B cell (primary cell): Measurements from ENCODE around the gene SWT1. TPM values are rescaled to one million over a fixed set of nuclear protein-coding genes. Genes with fewer than 3 reads are reported as not detected.
A peak's percentile ranks its signal among the peaks of the same experiment; 100 is the strongest.
"Not testable (repeated sequence)": the region's sequence is repeated elsewhere in the genome, so short reads cannot be mapped to it uniquely, and the experiment has no call there.

Experiments
- ATAC-seq: fragments of 200-7000 bp; cut with Tn5 transposase; one replicate; pipeline ENCODE4 v1.10.0; 2021; ENCODE audit warnings: low read depth, mild to moderate bottlenecking, moderate number of reproducible peaks, moderate library complexity
- CTCF ChIA-PET: fragments of 350-600 bp; sonication (Branson Sonifier 250); formaldehyde crosslinking; loops from one replicate; lab custom pipeline; 2021; ENCODE audit warnings: antibody characterized with exemption, inconsistent platforms; lab: Charles Lee
- POLR2A ChIA-PET: fragments of 350-600 bp; sonication (Branson Sonifier 250); formaldehyde crosslinking; loops from one replicate; lab custom pipeline; 2021; ENCODE audit warnings: antibody characterized with exemption; lab: Charles Lee
- DNase-seq: peaks from one replicate; pipeline ENCODE4 v3.0.0; 2013
- H2AFZ ChIP-seq: 2 replicates; pipeline ENCODE4 v1.6.1; 2012; ENCODE audit warnings: mild to moderate bottlenecking, low read depth, low read length; ENCODE audit not compliant: insufficient read depth, poor library complexity, severe bottlenecking
- H3K27ac ChIP-seq, 2 donors: 1 replicate in 1 of 2; 2 replicates in 1 of 2; pipeline ENCODE4 v1.5.1; 2012 to 2013; ENCODE audit warnings: low read length in 2 of 2, mild to moderate bottlenecking in 2 of 2, moderate library complexity in 1 of 2
- H3K27me3 ChIP-seq, 4 experiments: fragments of 200-600 bp in 1 of 4; sonication (generic) in 1 of 4; replicated peaks in 1 of 4; 1 replicate in 2 of 4; 2 replicates in 2 of 4; pipeline versions ENCODE4 v1.6.1 to v1.7.0; 2013 to 2016; ENCODE audit warnings: low read length in 3 of 4, mild to moderate bottlenecking in 2 of 4, mixed read lengths in 1 of 4, moderate library complexity in 1 of 4; ENCODE audit not compliant: insufficient read depth in 4 of 4, control insufficient read depth in 3 of 4; ENCODE audit errors: control extremely low read depth in 1 of 4
- H3K36me3 ChIP-seq, 2 experiments: replicated peaks in 1 of 2; 1 replicate in 1 of 2; 2 replicates in 1 of 2; pipeline versions ENCODE4 v1.6.1 to v1.7.1; 2013; ENCODE audit warnings: low read length in 1 of 2; ENCODE audit not compliant: insufficient read depth in 2 of 2, control insufficient read depth in 1 of 2; ENCODE audit errors: control extremely low read depth in 1 of 2, extremely low read depth in 1 of 2
- H3K4me1 ChIP-seq, 2 donors: fragments of 200-600 bp in 1 of 2; sonication (generic) in 1 of 2; 1 replicate in 1 of 2; 2 replicates in 1 of 2; pipeline versions ENCODE4 v1.5.1 to v1.6.1; 2013 to 2017; ENCODE audit warnings: low read length in 2 of 2; ENCODE audit not compliant: control insufficient read depth in 2 of 2, insufficient read depth in 2 of 2
- H3K4me2 ChIP-seq: replicated peaks from 2 replicates; pipeline ENCODE3; 2012; ENCODE audit warnings: mild to moderate bottlenecking, low read depth, low read length; ENCODE audit not compliant: poor library complexity, severe bottlenecking
- H3K4me3 ChIP-seq, 5 experiments: fragments of 200-600 bp in 1 of 5; sonication (generic) in 1 of 5; 1 replicate in 3 of 5; 2 replicates in 2 of 5; pipeline versions ENCODE4 v1.5.1 to v1.7.0; 2011 to 2016; ENCODE audit warnings: low read length in 4 of 5, mild to moderate bottlenecking in 4 of 5, low read depth in 2 of 5, control low read depth in 1 of 5, moderate library complexity in 1 of 5; ENCODE audit not compliant: insufficient read depth in 1 of 5; ENCODE audit errors: control extremely low read depth in 1 of 5, extremely low read depth in 1 of 5
- H3K79me2 ChIP-seq: fragments of 200-600 bp; sonication (generic); one replicate; pipeline ENCODE4 v1.6.0; 2016; ENCODE audit warnings: low read length; ENCODE audit not compliant: control insufficient read depth, insufficient read depth
- H3K9ac ChIP-seq: fragments of 200-600 bp; sonication (generic); 2 replicates; pipeline ENCODE4 v1.6.1; 2017; ENCODE audit warnings: mild to moderate bottlenecking, low read length, moderate library complexity
- H3K9me3 ChIP-seq, 3 donors: one replicate each; pipeline versions ENCODE4 v1.6.1 to v1.7.1; 2013; ENCODE audit warnings: low read length in 2 of 3; ENCODE audit not compliant: control insufficient read depth in 2 of 3, insufficient read depth in 1 of 3; ENCODE audit errors: control extremely low read depth in 1 of 3
- H4K20me1 ChIP-seq: 2 replicates; pipeline ENCODE4 v1.6.0; 2012; ENCODE audit warnings: mild to moderate bottlenecking, low read length; ENCODE audit not compliant: insufficient read depth, control insufficient read depth, poor library complexity, severe bottlenecking
- H3K27ac Mint-ChIP-seq: one replicate; pipeline ENCODE4 v1.8.0; 2021; ENCODE audit warnings: mixed read lengths
- H3K27me3 Mint-ChIP-seq: one replicate; pipeline ENCODE4 v1.8.0; 2021; ENCODE audit warnings: mixed read lengths
- H3K4me1 Mint-ChIP-seq: one replicate; pipeline ENCODE4 v1.8.0; 2021; ENCODE audit warnings: mixed read lengths
- H3K4me3 Mint-ChIP-seq: one replicate; pipeline ENCODE4 v1.8.0; 2021; ENCODE audit warnings: mixed read lengths
- H3K9me3 Mint-ChIP-seq: one replicate; pipeline ENCODE4 v1.8.0; 2022; ENCODE audit warnings: mixed read lengths; ENCODE audit not compliant: insufficient read depth
- CTCF ChIP-seq: fragments of 200-600 bp; IDR thresholded peaks from one replicate; pipeline ENCODE4 v1.8.0; 2022; ENCODE audit warnings: antibody characterized with exemption, mild to moderate bottlenecking
- EZH2 ChIP-seq: IDR thresholded peaks from 2 replicates; pipeline ENCODE4 v1.6.1; 2012; ENCODE audit warnings: borderline replicate concordance, low read depth, mild to moderate bottlenecking, moderate library complexity, low read length; ENCODE audit not compliant: insufficient read depth, poor library complexity, severe bottlenecking
- WGBS: methylation state at CpG from one replicate; pipeline ENCODE4 v1.1.5; 2013; ENCODE audit warnings: missing lambda C conversion rate; ENCODE audit not compliant: insufficient coverage; 5-methylcytosine and 5-hydroxymethylcytosine counted together
- intact Hi-C: fragments of 100-400 bp; cut with micrococcal nuclease; formaldehyde crosslinking; loops from one replicate; pipeline ENCODE4 v1.10.0; 2022
- polyA plus RNA-seq: library from polyadenylated mRNA; depleted of rRNA; stranded (reverse); fragments of >200 nt; gene quantifications from 2 replicates; pipeline ENCODE4 v1.2.3, GENCODE V29; 2012
- total RNA-seq, 2 donors: library from RNA; stranded (reverse); fragments of 120-200 nt in 1 of 2; gene quantifications; 1 replicate in 1 of 2; 2 replicates in 1 of 2; pipeline versions ENCODE4 v1.2.3 to v1.2.4, GENCODE V29; 2013 to 2022

SWT1 gene
- total and polyA plus RNA-seq, 2 donors (not counting 1 experiment from before 2014, with no cell fraction given) = 2.1 to 8.5 TPM

- Mint-ChIP-seq H3K27me3 (no peaks in the 10 kb centered on the region), H3K27ac (peak overlapping the region; percentile 98), H3K4me1 (peaks cover 36% of the 10 kb centered on the region), H3K9me3 (no peaks in the 10 kb centered on the region), H3K4me3 (peak overlapping the region; percentile 92)
- ChIA-PET CTCF (interaction anchor here (0.6 to 5.0 kb wide), 10 partner anchors 20 to 588 kb away, joined by 3 to 50 read pairs (median 8); no protein-coding TSS in a partner anchor), POLR2A (interaction anchor here (1.8 to 2.9 kb wide), 2 partner anchors 352 to 375 kb away, joined by 8 to 11 read pairs; no protein-coding TSS in a partner anchor)
- Histone ChIP-seq H3K4me3 (peak overlapping the region in 2 of 5 experiments; percentile 61 to 97), H3K36me3 (no peaks in the 10 kb centered on the region), H3K27me3 (no peaks in the 10 kb centered on the region), H4K20me1 (peaks cover 25% of the 10 kb centered on the region), H3K9me3 (peaks cover 0 to 8% (median 0%) of the 10 kb centered on the region in 3 donors), H2AFZ (no peak overlapping the region), H3K4me1 (peaks cover 26 to 28% of the 10 kb centered on the region in 2 donors), H3K79me2 (peaks cover 33% of the 10 kb centered on the region), H3K27ac (peak overlapping the region; percentile 95 to 98), H3K9ac (peak overlapping the region; percentile 95), H3K4me2 (peak overlapping the region; percentile 96)
- DNase-seq (no peak), ATAC-seq (no peak)
- TF ChIP-seq CTCF = no peak
- TF ChIP-seq EZH2 = no peak
- intact Hi-C loops = loop anchor here (5.0 to 10.0 kb wide), 3 partner anchors 209 to 1726 kb away; partner anchors contain the start of gene NCF2
- no CpG with 5 or more reads among the region's 10 CpGs for WGBS
These were observed 161.6 kb downstream of the SWT1 start for GRCh38 chr1:185318431-185319138.

DNA sequence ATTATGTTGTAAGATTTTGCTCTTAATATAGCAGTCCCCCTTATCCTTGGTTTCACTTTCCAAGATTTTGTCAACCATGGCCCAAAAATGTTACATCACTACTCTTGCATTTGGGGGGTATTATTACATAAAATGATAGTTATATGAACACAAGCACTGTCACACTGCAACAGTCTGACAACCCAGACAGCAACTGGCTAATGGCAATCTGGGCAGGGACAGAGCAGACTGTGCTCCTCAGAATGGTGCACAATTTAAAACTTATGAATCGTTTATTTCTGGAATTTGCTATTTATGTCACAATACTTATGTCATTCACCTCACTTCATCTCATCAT is 162.1 kb downstream of the SWT1 start:
- CTCF ChIA-PET = interaction anchor here (0.6 to 5.0 kb wide), 5 partner anchors 149 to 588 kb away, joined by 3 to 50 read pairs (median 18); no protein-coding TSS in a partner anchor
- no CpG with 5 or more reads among the region's 1 CpG for WGBS
- Histone ChIP-seq H2AFZ (no peak overlapping the region), H3K9ac (no peak overlapping the region), H4K20me1 (peaks cover 21% of the 10 kb centered on the region), H3K4me1 (peaks cover 23 to 24% of the 10 kb centered on the region in 2 donors), H3K4me3 (no peak overlapping the region), H3K79me2 (peaks cover 28% of the 10 kb centered on the region), H3K36me3 (no peaks in the 10 kb centered on the region), H3K9me3 (peaks cover 0 to 8% (median 0%) of the 10 kb centered on the region in 3 donors), H3K27me3 (no peaks in the 10 kb centered on the region), H3K4me2 (no peak overlapping the region), H3K27ac (no peak overlapping the region)
- intact Hi-C loops = loop anchor here (5.0 to 10.0 kb wide), 3 partner anchors 208 to 1727 kb away; partner anchors contain the start of gene NCF2
- DNase-seq (no peak), ATAC-seq (no peak)
- Mint-ChIP-seq H3K27ac (peak overlapping the region; percentile 3), H3K27me3 (no peaks in the 10 kb centered on the region), H3K4me1 (peaks cover 31% of the 10 kb centered on the region), H3K4me3 (peak overlapping the region; percentile 23), H3K9me3 (no peaks in the 10 kb centered on the region)
- TF ChIP-seq EZH2 = no peak
- no peak for TF ChIP-seq CTCF
- POLR2A ChIA-PET = no interaction called here

DNA sequence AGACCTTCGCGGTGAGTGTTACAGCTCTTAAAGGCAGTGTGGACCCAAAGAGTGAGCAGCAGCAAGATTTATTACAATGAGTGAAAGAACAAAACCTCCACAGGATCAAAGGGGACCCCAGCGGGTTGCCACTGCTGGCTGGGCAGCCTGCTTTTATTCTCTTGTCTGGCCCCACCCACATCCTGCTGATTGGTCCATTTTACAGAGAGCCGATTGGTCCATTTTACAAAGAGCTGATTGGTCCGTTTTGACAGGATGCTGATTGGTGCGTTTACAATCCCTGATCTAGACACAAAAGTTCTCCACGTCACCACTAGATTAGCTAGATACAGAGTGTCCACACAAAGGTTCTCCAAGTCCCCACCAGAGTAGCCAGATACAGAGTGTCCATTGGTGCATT is 164.1 kb downstream of the SWT1 start:
- CTCF ChIA-PET = interaction anchor here (1.5 to 1.6 kb wide), 2 partner anchors 246 to 275 kb away, joined by 3 to 5 read pairs; no protein-coding TSS in a partner anchor

More for the DNA sequence above, 164.1 kb downstream of the SWT1 start:
- H3K4me3 ChIP-seq, ATAC-seq, DNase-seq, H4K20me1 ChIP-seq, H3K27me3 ChIP-seq, H3K27ac ChIP-seq, H3K9me3 Mint-ChIP-seq, H3K4me3 Mint-ChIP-seq, H3K36me3 ChIP-seq, H3K79me2 ChIP-seq, H3K9ac ChIP-seq, intact Hi-C loops, H3K4me2 ChIP-seq, POLR2A ChIA-PET, H3K27ac Mint-ChIP-seq, H3K27me3 Mint-ChIP-seq, H2AFZ ChIP-seq, H3K9me3 ChIP-seq: not testable (repeated sequence)
- peaks cover 5 to 10% of the 10 kb centered on the region in 2 donors for H3K4me1 ChIP-seq
- peaks cover 11% of the 10 kb centered on the region for H3K4me1 Mint-ChIP-seq
- WGBS = 100% methylated on average over 2 of the region's 7 CpGs
